Measurements from ENCODE around the gene TRIM67.

The TRIM67 gene

GRCh38 chr1:231185391-231185790, 23.5 kb downstream of the TRIM67 start:
- DNase-seq, result no peak

GRCh38 chr1:231186356-231187115, 24.7 kb downstream of the TRIM67 start:
- DNase-seq, result no peak

- DNase-seq, result peak; percentile 88
Observed at GRCh38 chr1:231187571-231187970, 25.7 kb downstream of the TRIM67 start.

- peak; percentile 69 for DNase-seq
Observed at GRCh38 chr1:231188072-231188471, 26.2 kb downstream of the TRIM67 start.

- DNase-seq, result no peak
Observed at GRCh38 chr1:231188768-231189167, 26.9 kb downstream of the TRIM67 start.

DNA sequence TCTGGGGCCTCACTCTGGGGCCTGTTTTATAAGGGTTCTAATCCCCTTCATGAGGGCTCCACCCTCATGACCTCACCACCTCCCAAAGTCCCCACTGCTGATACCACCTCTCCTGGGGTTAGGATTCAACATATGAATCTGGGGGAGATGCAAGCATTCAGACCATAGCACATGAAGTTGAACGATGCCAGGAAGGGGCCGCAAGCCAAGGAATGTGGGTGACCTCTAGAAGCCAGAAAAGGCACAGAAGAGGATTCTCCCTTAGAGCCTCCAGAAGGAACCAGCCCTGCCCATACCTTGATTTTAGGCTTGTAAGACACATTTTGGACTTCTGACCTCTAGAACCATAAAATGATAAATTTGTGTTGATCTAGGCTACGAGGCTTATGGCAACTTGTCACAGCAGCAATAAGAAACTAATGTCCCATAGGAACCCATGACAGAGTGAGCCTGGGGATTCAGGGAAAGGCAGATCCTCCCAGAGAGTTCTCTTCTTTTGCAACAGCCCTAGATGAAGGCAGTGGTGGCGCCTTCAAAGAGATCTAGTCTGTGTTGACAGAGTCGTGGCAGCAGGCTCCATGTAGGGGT, 27.9 kb downstream of the TRIM67 start:
- DNase-seq, result no peak

GRCh38 chr1:231190456-231190855, 28.6 kb downstream of the TRIM67 start:
- DNase-seq, result no peak

GRCh38 chr1:231192620-231193163, 30.8 kb downstream of the TRIM67 start:
- peak; percentile 82 for DNase-seq

DNA sequence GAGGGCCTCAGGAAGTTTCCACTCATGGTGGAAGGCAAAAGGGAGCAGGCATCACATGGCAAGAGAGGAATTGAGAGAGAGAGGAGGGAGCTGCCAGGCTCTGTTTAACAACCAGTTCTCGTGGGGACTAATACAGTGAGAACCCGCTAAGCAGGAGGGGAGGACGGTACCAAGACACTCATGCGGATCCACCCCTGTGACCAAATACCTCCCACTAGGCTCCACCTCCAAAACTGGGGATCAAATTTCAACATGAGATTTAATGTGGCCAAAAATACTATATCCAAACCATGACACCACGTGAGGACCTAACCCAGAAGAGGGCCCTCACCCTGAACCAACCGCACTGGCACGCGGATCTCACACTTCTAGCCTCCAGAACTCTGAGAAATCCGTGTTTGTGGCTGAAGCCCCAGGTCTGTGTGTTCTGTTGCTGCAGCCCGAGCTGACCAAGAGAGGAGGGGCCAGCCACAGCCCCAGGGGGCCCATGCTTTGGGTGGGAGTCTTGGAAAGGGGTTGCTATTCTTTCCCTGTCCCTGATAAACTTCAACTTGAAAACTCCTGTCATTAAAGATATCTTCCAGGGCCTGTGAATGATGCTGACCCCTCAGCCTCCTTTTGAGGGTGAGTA, 32.0 kb downstream of the TRIM67 start:
- DNase-seq, result no peak

- no peak for DNase-seq
Observed at GRCh38 chr1:231194476-231194842, 32.6 kb downstream of the TRIM67 start.

- DNase-seq, result no peak
Observed at GRCh38 chr1:231194843-231195516, 33.1 kb downstream of the TRIM67 start.

DNA sequence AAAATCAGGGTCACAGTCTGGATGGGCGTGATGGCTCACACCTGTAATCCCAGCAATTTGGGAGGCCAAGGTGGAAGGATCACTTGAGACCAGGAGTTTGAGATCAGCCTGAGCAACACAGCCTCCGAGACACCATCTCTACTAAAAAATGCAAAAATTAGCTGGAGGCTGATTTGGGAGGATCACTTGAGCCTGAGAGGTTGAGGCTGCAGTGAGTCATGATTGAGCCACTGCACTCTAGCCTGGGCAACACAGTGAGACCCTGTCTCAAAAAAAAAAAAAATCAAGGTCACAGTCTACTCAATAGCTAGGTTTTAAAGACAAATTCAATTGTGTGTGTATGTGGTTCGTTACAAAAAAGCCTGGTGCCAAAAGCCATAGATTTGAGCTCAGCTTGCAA, 34.4 kb downstream of the TRIM67 start:
- no peak for DNase-seq

DNA sequence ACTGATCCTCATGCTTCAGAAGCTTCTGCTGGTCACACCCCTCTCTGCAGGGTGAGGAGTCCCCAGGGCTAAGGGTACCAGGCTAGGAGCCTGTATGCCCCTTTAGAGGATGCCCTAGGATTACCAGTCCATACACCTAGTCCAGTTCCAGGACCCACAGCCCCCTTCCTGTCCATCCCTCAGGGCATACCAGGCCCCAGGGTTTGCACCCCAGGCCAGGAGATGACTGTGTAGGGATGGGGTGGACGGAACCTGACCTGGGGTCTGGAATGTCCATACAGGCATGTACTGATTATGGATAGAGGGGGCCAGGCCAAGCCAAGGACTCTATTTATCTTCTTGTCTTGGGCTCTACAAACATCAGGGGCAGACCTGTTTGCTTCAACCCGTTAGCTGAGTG, 34.9 kb downstream of the TRIM67 start:
- no peak for DNase-seq

- DNase-seq, result no peak
Observed at GRCh38 chr1:231199868-231200267, 38.0 kb downstream of the TRIM67 start.

DNA sequence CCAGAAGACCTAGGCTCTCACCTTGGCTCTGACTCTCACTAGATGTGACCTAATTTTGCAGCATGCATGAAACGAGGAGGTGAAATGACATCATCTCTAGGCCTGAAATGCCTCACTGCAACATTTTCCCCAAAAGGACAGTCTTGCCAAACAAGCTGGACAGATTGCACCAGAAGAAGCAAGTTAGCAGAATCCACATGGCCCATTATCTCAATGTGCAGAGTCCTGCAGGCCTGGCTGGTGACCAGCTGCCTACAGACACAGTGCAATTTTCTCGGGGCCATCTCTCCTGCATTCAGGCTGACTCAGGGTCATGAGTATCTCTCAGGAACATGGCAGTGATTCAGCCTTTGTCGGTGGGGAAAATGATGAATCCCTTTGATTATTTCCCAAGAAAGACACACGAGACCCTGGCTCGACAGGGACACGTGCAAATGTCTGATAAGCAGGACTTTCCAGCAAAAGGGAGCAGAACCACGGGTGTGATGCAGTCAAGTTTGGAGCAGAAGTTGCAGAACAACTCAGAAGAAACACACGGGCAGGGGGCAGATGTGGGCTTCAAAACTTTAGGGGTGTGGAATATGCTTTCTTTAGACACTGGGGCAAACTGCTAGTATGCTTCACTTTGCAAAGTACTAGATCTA, 38.7 kb downstream of the TRIM67 start:
- DNase-seq, result no peak

DNA sequence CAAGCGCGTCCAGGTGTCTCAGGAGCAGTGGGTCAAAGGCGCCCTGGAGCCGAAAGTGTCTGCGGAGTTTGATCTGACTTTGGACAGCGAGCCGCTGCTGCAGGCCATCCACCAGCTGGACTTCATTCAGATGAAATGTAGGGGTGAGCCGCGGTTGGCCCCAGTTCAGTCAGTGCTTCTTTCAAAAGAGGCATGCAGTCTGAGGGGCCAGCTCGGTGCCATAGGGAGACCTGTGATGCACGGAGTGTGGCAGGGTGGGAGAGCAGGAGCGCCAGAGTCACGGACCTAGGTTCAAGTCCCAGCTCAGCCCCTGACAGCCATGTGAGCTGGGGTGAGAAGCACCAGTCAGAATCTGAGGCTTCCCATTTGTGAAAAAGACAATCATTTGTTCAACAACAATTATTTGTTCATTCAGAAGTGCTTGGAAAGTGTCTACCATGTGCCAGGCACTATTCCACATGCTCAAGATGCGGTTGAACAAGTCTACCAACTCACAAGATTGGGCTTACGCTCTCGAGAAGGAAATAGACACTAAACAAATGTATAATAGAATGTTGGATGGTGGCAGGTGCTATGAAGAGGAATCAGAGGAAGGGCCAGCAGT, 39.6 kb downstream of the TRIM67 start:
- no peak for DNase-seq

- no peak for DNase-seq
Observed at GRCh38 chr1:231201979-231202633, 40.2 kb downstream of the TRIM67 start.

DNA sequence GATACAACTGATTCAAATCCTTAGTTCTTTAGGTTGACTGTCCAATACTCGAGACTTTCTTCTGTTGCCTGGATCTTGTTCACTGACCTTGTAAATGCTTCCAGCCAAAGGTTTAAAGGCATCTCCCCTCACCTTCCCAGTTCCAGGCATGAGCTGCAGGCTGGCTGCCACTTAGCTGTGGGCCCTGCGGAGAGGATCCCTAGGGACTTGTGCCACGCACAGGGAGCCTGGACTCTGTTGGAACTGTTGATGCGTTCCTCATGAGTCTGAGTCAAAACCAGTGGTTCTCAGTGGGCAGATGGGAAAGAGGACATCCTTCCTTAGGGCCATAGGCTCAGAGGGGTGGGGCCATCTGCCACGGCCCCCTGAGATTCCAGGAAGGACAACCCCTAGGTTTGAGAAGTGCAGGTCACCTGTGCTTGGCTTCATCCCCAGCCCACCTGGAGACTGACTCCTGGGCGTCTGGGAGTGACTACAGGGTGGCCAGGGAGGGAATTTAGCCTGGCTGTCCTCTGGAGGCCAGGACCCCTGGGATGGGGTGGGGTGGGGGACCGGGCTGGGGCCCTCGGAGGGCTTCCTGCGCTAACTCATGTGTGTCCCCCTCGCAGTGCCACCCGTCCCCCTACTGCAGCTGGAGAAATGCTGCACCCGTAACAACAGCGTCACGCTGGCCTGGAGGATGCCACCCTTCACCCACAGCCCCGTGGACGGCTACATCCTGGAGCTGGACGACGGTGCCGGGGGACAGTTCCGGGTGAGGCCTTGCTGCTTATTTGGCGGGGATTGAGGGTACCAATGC, 41.6 kb downstream of the TRIM67 start:
- DNase-seq, result no peak

DNA sequence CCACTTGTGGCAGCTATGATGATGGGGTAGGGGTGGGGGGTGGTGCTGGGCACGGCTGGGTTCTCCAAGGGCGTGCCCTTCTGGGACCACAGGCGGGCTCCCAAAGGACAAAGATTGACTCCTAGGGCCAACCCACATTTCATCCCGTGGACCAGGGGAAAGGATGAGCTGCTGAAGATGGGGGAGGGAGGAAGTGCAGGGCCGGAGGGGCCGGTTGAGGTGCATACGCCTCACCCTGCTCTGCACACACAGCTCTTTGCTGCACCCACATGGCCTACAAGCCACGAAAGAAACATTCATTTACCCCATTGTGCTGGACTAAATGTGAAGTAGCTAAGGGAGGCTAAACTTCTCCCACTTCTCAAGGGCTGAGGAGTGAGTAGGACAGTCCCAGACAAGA, 45.0 kb downstream of the TRIM67 start:
- DNase-seq, result no peak

DNA sequence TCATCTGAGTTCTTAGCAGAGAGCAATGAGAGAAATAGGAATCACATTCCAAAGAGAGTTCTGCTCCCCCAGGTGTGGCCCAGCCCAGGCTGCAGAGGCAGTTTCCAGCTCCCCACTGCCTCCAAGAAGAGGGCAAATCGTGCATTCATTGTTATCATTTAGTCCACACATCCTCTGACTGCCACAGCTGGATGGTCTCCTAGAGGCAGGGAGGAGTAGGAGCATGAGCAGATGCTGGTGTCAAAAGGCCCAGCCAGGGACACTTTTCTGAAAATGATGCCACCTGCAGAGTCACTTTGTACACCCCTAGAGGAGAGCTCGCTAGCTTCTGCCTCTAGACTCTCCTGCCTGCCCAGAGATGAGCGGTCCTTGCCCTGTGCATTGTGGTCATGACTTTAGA, 45.6 kb downstream of the TRIM67 start:
- no peak for DNase-seq

GRCh38 chr1:231208980-231209379, 47.1 kb downstream of the TRIM67 start:
- DNase-seq, result no peak

Data from eye (tissue), 1 donor.